ENCODE data around the gene NFYA. TPM values are rescaled to one million over a fixed set of nuclear protein-coding genes. Genes with fewer than 3 reads are reported as not detected.

NFYA gene
- total RNA-seq, 1 experiment from 2014 or later = 43.0 TPM

DNA sequence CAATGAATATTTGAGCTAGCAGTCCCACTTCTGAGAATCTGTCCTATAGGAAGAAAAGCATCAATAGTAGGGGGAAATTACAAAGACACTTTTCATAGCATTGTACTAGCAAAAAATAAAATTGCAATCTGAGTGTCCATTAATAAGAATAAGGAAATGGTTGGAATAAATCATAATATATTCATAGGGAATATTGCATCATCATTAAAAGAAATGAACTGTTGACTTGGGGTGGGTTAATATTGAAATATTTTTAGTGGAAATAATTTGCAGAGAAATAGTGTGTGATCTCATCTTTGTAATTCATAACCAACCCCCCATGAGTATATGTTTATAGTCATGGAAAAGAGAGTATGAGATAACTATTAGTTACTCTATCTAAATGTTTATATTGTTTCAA lies 12.4 kb downstream of the NFYA start:
- H3K14ac ChIP-seq (ENCODE audit: insufficient read depth, low read length) = no peak overlapping the region
- H2AFZ ChIP-seq (ENCODE audit: low read length) = no peak overlapping the region
- DNase-seq = no peak
- peaks cover 2 to 8% of the 10 kb centered on the region in 2 experiments; a peak in 2 of 4 replicates for H3K4me1 Mint-ChIP-seq
- no peak overlapping the region for H3K27ac ChIP-seq (ENCODE audit: insufficient read length, low read depth, low read length)
- no peaks in the 10 kb centered on the region for H3K9me3 Mint-ChIP-seq
- peaks cover 2% of the 10 kb centered on the region for H4K20me1 ChIP-seq (ENCODE audit: control insufficient read depth, insufficient read depth, insufficient read length)
- H2BK120ac ChIP-seq (ENCODE audit: low read depth, low read length, poor library complexity, severe bottlenecking) = no peak overlapping the region
- no peaks in the 10 kb centered on the region for H3K27me3 Mint-ChIP-seq (ENCODE audit: low read depth)
- no peak overlapping the region for H3K9ac ChIP-seq (ENCODE audit: extremely low read depth, insufficient read length, low read length)
- H3K79me2 ChIP-seq (ENCODE audit: insufficient read depth, low read length) = 0 out of 2 replicates have a peak, but pooled peaks cover 2% of the 10 kb centered on the region
- no peak overlapping the region for H2AK5ac ChIP-seq (ENCODE audit: insufficient read length, low read length)
- H4K8ac ChIP-seq (replicated peaks; ENCODE audit: insufficient read length, low read depth, low read length) = no peak overlapping the region
- no peak overlapping the region for H2BK20ac ChIP-seq (ENCODE audit: low read depth, low read length, poor library complexity, severe bottlenecking)
- TF ChIP-seq, protein P1, sequence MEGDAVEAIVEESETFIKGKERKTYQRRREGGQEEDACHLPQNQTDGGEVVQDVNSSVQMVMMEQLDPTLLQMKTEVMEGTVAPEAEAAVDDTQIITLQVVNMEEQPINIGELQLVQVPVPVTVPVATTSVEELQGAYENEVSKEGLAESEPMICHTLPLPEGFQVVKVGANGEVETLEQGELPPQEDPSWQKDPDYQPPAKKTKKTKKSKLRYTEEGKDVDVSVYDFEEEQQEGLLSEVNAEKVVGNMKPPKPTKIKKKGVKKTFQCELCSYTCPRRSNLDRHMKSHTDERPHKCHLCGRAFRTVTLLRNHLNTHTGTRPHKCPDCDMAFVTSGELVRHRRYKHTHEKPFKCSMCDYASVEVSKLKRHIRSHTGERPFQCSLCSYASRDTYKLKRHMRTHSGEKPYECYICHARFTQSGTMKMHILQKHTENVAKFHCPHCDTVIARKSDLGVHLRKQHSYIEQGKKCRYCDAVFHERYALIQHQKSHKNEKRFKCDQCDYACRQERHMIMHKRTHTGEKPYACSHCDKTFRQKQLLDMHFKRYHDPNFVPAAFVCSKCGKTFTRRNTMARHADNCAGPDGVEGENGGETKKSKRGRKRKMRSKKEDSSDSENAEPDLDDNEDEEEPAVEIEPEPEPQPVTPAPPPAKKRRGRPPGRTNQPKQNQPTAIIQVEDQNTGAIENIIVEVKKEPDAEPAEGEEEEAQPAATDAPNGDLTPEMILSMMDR (conservative IDR thresholded peaks at IDR 0.05) = no peak
- H3K4me2 ChIP-seq (ENCODE audit: insufficient read depth, insufficient read length, low read length) = no peak overlapping the region
- no peak overlapping the region for H4K91ac ChIP-seq (ENCODE audit: insufficient read length, low read depth, low read length)
- no peak overlapping the region for H3K4me3 Mint-ChIP-seq
- no peak overlapping the region for H3K4ac ChIP-seq (ENCODE audit: low read depth, low read length)
- H2BK15ac ChIP-seq (ENCODE audit: low read depth, low read length) = no peak overlapping the region
- H3K27ac Mint-ChIP-seq = no peak overlapping the region
- H3K79me1 ChIP-seq (ENCODE audit: insufficient read depth, low read depth, low read length, poor library complexity, severe bottlenecking) = peaks cover 2% of the 10 kb centered on the region
- H3K27me3 ChIP-seq (ENCODE audit: insufficient read depth, low read length) = no peaks in the 10 kb centered on the region
- H3K4me1 ChIP-seq (ENCODE audit: insufficient read depth, low read length) = no peaks in the 10 kb centered on the region
- no peak overlapping the region for H3K56ac ChIP-seq (ENCODE audit: insufficient read length, low read depth, low read length)
- no peak overlapping the region for H4K5ac ChIP-seq (ENCODE audit: insufficient read length, low read depth, low read length)
- no peak overlapping the region for H3K18ac ChIP-seq (ENCODE audit: insufficient read length, low read depth, low read length)
- no peaks in the 10 kb centered on the region for H3K23me2 ChIP-seq (ENCODE audit: insufficient read length, low read depth, low read length, poor library complexity, severe bottlenecking)
- peaks cover 31 to 86% (median 84%) of the 10 kb centered on the region in 3 experiments; a peak in 6 of 7 replicates for H3K36me3 Mint-ChIP-seq (ENCODE audit: insufficient read depth in 1 of 3, low read depth in 3 of 3)
- H3T11ph ChIP-seq (ENCODE audit: low read length) = no peak overlapping the region
- H3K9me3 ChIP-seq (ENCODE audit: control insufficient read depth, low read depth, low read length) = no peaks in the 10 kb centered on the region
- H2BK12ac ChIP-seq (ENCODE audit: insufficient read length, low read depth, low read length) = no peak overlapping the region
- H3K23ac ChIP-seq (ENCODE audit: insufficient read length, low read depth, low read length) = no peak overlapping the region
- no peak overlapping the region for H2BK5ac ChIP-seq (ENCODE audit: insufficient read length, low read length)

Data from H9 (cell line).